SH-SY5Y (cell line): Measurements from ENCODE around the gene INSC.

Source experiments
- GATA2 ChIP-seq: IDR thresholded peaks from 2 replicates; pipeline ENCODE4 v1.6.1; 2011; ENCODE audit warnings: mild to moderate bottlenecking, low read depth, low read length
- GATA3 ChIP-seq: IDR thresholded peaks from 2 replicates; pipeline ENCODE4 v1.6.1; 2011; ENCODE audit warnings: low read depth, mild to moderate bottlenecking, low read length, moderate library complexity

The INSC gene

DNA sequence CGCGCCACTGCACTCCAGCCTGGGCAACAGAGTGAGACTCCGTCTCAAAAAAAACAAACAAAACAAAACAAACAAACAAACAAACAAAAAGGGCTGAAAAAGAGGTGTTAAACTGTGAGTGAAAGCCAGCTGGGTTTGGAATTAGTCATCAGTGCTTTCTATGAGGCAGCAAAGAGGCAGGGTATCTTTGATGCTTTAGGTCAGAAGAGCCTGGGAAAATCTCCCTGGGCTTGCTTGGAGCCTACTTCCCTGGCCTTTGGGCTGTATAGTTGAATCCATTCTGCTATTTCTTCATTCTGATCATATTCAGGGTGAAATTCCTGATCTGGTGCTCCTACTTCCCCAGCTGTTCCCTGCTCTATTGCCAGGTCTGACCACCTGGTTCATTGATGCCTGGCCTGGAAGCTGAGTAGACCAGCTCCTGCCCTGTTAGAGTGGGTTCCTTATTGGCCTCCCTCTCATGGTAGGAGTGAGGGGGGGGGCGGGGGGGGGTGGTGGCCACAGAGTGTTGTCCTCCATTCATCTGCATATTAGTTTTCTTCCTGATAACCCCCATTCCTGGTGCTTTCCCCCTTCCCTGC lies 65.6 kb downstream of the INSC start:
- TF ChIP-seq GATA2 = no peak
- TF ChIP-seq GATA3 = no peak

DNA sequence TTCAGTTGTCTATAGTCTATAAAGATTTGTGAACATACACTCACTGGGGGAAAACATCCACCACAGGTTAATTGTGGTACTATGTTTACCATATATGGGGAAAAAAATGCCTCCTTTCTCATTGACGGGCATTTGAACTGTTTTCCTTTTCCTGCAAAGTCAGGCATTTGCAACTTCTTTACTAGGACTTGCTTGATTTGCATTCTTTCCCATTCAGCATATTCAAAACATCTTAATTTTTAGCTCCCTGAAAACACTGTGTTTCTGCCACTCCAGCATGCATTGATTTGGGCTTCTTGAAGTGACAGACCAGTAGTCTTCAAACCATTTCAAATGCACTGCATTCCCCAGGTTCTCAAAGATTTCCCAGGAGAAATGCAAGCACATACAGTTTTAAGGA lies 67.6 kb downstream of the INSC start:
- no peak for TF ChIP-seq GATA2
- TF ChIP-seq GATA3 = no peak

DNA sequence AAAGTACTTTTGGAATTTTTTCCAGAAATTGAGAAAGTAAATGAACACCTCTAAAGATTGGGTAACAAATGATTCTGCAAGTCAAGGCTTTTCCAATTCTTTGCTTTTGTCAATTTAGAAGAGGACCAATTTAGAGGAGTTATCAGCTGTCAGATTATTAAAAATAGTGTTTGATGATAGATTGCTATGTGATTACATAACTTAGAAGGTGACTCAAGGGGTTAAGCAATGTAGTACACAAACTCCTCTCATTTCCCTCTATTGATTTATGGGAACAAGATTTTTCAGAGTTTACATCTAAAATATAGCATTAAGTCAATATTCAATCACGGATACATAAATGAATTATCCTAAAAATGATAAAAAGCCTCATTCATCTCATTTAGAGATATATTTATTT lies 70.3 kb downstream of the INSC start:
- TF ChIP-seq GATA3 = no peak
- no peak for TF ChIP-seq GATA2

DNA sequence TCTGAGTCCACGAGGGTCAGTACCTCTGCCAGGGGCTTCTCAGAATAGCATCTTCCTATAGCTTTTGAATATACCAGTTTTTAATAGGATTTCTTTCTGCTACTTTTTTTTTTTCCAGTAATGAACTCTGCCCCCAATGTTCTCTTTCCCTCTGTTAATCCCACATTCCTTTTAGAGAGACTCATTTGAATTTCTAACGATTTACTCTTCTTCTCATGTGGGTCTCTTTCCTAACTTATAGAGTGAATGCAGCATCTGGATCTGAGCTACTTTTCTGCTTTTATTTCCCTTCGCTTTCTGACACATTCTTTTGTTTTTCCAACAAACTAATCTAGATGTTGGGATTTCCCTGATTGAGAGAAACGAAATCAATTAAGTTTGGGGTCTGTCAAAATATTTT lies 71.4 kb downstream of the INSC start:
- TF ChIP-seq GATA2 (no peak), GATA3 (no peak)

DNA sequence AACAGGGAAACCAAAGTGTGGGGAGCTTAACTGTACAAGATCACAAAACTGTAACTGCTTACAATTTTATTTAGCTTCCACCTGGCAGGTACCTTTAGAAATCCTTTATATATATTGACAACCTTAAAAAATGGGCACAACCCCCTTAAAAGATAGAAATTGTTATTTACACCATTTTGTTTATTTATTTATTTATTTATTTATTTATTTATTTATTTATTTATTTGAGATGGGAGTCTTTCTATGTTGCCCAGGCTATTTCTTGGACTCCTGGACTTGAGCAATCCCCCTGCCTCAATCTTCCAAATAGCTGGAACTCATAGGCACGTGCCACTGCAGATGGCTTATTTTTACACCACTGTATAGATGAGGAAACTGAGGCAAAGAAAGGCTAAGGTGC lies 74.5 kb downstream of the INSC start:
- TF ChIP-seq GATA2 = no peak
- no peak for TF ChIP-seq GATA3

DNA sequence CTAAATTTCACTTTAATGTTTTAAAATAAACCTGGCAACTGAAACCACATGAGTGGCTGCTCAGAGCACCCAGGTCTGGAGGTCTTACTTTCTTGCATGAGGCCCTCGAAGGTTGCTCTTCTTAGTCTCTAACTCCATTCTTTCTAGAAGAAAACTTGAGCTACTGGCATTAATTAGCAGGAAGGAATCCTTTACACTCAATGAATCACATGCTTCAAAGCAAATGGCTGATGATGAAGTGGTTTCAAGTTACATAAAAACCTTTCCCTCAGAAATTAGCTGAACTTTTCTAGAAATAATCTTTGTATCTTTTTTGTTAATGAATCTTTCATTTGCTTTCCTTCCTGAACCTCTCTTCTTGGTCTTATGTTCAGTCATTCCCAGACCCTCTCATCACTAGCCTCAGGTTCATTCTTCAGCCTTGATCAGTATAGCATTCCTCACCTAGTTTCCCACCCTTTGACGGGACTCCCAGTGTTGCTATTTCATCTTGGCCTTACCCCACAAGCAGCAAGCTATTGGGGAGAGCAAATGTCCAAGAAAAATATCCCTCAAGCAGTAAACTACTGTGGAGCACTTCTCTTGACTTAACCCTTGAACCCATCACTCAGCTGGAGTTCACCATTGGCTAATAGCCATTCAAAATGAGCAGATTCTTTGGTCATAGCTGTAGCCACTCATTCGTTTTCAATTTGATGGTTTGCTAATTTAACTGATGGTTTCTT lies 75.1 kb downstream of the INSC start:
- no peak for TF ChIP-seq GATA3

DNA sequence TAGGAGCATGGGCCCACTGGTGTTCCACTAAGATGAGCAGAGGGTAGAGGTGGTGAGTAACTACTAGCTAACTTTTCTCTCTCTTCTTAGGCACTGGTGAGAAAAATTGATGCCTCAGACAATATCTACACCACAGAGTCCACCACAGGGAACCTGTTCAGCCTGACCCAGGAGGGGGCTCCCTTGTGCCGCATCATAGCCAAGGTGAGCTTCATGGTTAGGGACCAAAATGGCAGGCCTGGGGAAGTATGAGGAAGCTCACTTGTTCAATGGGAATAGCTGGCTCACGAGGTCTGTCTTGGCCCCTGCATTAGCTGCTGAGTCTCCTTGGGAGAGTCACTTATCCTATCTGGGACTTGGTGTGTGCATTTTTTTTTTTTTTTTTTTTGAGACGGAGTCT lies 75.9 kb downstream of the INSC start:
- TF ChIP-seq GATA3 (no peak), GATA2 (no peak)

DNA sequence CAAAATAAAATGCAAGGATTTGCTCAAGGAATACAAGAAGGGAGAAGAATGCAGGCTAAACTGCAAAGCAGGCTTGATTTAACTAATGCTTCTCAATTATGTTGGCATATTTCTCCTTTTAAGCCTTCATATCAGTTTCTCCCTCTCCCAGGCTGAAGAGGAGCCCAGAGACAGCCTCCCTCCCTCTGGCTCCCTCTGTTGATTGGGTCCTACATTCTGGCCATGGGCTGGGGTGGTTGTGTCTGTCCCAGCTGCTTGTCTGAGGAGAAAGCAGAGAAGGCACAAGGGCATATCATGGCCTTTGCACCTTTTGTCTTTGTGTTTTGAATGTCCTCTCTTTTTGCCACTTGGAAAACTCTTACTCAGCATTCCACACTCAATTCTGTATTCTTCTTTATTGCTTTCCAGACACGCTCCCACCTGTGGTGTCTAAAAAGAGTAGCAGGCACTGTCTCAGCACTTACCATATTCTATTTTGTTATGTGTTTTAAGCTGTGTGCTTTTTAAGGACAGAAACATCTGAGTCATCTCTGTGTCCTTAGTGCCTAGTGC lies 77.4 kb downstream of the INSC start:
- TF ChIP-seq GATA2 = no peak
- no peak for TF ChIP-seq GATA3

DNA sequence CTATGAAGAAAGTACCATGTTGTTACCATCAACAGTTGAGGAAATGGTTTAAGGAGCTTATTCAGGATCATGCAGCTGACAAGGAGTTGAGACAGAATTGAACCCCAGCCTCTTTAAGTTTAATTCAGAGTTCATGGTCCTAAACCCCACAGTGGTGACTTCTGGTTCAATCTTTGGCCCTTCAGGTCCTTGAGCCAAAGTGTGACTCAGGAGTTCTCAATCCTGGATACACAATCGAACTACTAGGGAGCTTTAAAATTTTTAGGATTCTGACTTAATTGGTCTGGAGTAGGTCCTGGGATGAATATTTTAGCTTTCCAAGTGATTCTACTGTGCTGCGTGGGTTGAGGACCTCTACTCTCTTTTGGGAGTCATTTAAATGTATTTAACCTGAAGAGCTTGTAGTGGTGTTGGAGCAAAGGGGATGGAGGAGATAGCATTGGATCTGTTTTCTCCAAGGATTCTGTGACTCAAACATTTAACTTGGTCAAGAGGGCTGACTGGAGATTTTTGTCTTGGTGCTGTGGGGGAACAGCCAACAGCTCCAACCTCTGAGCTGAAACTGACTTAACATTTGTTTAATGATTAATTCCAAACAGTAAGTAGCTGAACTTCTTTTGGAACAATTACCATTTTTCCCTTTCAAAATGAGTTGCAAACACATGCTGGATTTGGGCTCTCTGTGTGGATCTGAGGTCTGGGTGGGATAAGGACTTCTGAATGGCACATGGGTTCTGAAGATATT lies 80.1 kb downstream of the INSC start:
- TF ChIP-seq GATA2 (no peak), GATA3 (no peak)

DNA sequence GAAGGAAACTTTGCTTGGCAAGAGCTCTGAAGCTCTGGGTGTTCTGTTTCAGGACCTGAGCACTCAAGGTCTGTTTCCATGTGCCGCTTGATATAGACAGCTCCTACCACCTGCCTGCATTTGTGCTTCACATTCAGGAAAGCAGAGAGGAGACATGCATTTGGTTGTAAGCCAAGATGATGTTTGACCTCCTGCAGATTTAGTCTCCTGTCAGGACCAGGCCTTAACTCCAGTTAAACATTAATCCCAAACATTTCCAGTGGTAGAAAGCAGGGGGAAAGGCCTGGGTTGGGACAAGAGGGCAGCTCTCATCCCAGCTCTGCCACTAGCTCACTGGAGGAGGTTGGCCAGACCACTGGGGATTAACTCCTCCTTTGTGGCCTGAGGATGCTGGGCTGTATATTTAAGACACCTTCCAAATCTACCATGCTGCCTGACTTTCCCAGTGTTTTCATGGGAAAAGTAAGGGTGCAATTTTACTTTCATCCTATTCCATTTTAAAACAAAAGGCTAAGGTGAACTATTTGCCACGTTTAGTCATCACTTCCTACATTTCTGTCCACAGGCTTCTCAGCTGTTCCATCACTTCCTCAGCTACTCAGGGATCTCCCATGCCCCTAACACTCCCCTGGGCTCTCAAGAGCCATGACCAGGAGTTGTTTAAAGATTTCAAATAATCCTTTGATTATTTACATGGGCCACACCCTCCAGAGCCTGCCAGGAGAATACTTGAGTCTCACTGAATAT lies 80.9 kb downstream of the INSC start:
- TF ChIP-seq GATA2 (no peak), GATA3 (no peak)

DNA sequence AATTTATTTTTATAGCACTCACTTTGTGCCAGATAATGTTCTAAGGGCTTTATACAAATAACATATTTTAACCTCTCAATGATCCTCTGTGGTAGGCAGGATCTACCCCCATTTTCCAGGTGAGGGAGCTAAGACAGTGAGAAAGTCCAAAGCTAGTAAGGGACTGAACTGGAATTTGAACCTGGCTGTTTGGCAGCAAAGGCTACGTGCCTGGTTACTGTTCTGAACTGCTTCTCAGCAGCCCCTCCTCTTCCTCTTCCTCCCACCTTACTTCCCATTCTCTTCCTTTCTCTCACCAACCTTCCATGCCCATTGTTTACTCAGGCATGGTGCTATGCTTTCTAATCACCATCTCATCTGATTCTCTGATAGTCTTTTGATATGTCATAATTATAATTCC lies 82.0 kb downstream of the INSC start:
- TF ChIP-seq GATA2 = no peak
- no peak for TF ChIP-seq GATA3

DNA sequence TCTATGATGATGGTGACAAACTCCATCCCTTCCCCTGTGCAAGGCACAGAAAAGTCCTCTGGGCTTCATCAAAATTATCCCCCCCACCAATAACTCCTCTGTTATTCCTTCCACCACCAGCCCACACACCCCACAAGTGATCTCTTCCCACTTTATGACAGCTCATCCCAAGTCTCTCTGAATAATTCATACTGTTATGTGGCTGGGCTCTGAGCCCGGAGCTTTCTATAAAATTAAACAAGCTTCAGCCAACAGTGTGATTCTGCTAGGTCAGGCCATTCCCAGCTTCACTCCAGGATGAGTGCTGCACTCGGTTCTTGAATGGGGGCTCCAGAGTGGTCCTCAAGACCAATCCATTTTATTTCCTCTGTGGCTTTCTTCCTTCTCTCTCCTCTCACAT lies 83.0 kb downstream of the INSC start:
- TF ChIP-seq GATA2 (no peak), GATA3 (no peak)

DNA sequence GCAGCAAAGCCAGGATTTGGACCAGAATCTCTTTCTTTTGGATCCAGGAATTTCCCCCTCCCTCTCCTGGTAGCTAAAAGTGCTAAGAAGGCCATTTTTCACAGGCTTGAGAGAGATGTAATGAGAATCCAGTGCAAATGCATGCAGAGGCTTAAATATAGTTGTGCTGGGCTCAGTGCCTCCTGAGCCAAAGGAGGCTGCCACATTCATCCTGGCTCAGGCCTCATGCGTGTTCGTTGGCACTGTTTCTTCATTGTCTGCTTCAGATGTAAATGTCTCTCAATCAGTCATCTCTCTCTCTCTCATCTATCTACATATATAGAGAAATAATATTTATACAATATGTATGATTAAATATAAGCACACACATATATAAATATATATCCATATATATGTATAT lies 83.6 kb downstream of the INSC start:
- TF ChIP-seq GATA2 = no peak
- TF ChIP-seq GATA3 = no peak

DNA sequence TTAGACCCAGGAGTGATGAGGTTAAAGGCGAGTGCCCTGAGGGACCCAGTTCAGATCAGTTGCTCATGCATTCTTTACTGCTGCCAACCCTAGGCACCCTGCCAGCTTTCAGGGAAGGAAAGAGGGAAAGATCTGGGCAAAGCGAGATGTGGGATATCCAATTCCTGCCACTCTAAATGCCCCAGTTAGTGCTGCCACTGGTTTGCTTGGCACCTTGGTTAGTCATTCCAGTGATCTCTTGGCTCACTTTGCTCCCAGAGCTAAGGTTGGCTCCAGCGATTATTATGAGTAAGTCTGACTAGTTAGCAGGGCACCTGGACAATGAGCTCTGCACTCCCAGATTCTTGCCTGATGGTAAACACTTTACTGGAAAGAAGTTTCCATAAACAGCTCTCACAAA lies 85.0 kb downstream of the INSC start:
- TF ChIP-seq GATA3 (no peak), GATA2 (no peak)
